Stimulated activated CD8-positive, alpha-beta memory T cell treated with anti-CD3 and anti-CD28 coated beads, Interleukin-12 subunit alpha, Interleukin-12 subunit beta, amount 100 ng/mL, for 1 hour (primary cell): ENCODE results near the gene PCDHGC5.

Experiments
- DNase-seq: peaks from one replicate; pipeline ENCODE4 v3.0.0-alpha.2; 2020; ENCODE audit warnings: low read depth

The PCDHGC5 gene

DNA sequence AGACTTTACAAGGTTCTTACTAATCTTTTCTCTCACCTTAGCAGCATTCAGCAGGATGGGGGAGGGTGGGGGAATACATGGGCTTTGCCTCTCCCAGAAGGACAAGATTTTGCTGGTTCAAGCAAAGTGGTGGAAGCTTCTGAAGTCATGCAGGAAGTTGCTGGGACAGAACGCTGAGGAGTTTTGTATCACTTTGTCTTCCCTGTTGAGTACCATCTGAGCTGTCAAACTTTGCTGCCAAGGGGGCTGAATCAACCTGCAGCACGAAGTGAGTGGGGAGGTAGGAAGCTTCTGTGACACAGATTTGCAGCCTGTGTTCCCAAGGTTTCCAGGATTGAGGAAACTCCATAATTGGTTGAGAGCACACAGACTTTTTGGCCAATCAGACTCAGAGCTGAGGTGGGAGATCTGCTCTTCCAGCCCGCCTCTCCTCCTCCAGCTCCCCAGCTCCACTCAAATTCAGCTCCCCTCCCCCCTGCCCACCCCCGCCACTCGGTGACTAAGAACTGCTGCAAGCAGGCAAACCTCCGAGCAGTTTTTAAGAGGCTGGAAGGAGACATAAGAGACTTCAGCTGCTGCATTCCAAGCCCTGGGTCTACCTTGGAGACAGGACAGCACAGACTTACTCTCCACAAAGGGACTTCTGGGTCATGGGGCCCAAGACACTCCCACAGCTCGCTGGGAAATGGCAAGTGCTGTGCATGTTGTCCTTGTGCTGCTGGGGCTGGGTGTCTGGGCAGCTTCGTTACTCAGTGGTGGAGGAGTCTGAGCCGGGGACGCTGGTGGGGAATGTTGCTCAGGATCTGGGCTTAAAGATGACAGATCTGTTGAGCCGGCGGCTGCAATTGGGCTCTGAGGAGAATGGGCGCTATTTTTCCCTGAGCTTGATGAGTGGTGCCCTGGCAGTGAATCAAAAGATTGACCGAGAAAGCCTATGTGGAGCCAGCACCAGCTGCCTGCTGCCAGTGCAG is at the start of gene PCDHGC5:
Gene PCDHGC5, plus strand, starts transcription at position 491 of the 971 bp plus-strand sequence. Its CDS starts 160 bp downstream, at position 651.
- no peak for DNase-seq

DNA sequence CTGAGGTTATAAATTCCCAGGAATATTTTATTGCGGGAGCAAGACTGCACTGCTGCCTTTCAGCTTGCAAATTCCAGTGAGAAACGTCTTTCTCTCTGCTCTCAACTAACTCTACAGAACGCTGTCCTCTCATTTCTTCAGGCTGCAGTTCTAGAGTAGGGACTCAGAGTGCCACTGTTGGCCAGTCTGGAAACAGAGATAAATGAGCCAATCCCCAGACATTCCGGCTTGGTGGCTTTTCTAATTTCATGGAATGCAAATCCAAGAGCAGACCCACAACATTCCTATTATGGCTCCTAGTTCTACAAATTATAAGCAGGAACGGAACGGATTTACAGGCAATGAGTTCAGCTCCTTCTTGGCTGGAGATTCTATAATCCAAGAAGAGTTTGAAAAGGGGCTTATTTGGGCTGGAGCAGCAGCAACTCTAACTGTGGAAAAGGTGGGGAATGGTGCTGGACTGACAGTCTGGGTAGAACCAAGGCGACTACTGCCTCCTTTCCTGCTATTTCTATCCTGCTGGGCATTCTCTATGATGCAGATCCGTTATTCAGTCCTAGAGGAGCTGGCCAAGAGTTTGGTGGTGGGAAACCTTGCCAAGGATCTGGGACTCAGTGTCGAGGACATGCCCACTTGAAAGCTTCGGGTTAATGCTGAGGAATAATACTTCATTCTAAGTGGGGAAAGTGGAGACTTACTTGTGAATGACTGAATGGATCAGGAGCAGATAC is 49.3 kb upstream of the PCDHGC5 start:
- no peak for DNase-seq

DNA sequence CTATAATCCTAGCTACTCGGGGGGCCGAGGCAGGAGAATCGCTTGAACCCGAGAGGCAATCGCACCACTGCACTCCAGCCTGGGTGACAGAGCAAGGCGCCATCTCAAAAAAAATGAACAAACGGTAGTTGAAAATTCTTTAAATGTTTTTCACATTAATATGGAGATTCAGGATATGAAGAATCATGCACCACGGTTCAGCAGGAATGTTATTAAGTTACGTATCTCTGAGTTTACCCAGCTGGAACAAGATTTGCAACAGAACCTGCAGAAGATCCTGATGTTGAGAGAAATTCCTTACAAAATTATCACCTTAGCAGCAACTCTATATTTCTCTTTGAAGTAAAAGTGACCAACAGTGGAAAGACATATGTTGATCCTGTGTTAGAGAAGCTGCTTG is 48.5 kb upstream of the PCDHGC5 start:
- DNase-seq = no peak

DNA sequence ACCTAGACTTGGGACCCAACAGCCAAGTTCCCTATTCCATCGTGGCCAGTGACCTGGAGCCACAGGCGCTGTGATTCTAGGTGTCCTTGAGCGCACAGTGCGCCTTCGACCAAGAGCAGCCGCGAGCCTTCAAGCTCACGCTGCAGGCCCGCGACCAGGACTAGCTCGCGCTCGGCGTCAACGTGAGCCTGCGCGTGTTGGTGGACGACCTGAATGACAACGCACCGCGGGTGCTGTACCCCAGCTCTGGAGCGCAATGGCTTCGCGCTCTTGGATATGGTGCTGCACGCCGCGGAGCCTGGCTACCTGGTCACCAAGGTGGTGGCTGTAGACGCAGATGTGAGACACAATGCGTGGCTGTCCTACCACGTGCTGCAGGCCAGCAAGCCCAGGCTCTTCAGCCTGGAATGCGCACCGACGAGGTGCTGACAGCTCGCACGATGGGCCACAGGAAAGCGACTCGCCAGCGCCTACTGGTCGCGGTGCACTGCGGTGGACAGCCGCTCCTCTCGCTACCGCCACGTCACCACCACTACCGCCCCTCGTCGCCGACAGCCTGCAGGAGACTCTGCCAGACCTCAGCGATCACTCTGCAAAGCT is 47.2 kb upstream of the PCDHGC5 start:
- no peak for DNase-seq

DNA sequence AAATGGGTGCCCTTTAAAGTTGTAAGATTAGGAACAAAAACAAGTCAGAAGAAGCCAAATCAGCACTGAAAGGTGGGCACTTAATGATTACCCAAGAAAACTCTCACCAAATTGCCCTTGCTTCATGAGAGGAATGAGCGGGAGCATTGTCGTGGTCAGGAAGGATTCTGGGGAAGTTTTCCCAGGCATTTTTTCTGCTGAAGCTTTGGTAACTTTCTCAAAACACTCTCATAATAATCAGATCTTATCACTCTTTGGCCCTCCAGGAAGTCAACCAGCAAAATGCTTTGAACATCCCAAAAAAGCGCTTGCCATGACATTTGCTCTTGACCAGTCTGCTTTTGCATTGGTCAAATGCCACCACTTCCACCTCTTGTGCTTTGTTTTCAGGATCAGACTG is 23.5 kb upstream of the PCDHGC5 start:
- no peak for DNase-seq

DNA sequence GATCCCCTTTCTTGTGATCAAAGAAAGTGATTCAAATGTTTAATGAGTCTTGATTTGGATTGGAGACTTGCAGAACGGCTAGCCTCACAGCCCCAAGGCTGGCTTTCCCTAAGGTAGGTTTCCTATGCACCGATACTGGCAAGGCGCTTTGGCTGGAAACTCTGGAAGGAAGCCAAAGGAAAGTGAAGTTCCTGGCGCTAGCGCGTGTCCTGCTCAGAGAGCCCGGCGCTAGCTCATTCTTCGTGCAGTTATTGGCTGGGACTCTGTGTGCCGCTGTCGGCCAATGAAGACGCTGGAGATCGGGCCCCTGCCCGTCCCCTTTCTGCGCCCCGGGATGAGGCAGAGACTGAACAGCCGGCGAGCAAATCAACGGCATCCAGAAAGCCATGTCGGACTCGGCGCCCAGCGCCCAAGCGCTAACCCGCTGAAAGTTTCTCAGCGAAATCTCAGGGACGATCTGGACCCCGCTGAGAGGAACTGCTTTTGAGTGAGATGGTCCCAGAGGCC is 13.2 kb upstream of the PCDHGC5 start, which contains the start of gene PCDHGC3:
Gene PCDHGC3, plus strand, starts transcription at position 342 of the 507 bp plus-strand sequence. Its CDS starts 151 bp downstream, at position 493.
- DNase-seq = no peak

DNA sequence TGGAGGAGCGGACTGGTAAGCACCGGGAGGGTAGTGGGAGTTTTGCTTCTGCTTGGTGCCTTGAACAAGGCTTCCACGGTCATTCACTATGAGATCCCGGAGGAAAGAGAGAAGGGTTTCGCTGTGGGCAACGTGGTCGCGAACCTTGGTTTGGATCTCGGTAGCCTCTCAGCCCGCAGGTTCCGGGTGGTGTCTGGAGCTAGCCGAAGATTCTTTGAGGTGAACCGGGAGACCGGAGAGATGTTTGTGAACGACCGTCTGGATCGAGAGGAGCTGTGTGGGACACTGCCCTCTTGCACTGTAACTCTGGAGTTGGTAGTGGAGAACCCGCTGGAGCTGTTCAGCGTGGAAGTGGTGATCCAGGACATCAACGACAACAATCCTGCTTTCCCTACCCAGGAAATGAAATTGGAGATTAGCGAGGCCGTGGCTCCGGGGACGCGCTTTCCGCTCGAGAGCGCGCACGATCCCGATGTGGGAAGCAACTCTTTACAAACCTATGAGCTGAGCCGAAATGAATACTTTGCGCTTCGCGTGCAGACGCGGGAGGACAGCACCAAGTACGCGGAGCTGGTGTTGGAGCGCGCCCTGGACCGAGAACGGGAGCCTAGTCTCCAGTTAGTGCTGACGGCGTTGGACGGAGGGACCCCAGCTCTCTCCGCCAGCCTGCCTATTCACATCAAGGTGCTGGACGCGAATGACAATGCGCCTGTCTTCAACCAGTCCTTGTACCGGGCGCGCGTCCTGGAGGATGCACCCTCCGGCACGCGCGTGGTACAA is 12.6 kb upstream of the PCDHGC5 start:
- DNase-seq = no peak

DNA sequence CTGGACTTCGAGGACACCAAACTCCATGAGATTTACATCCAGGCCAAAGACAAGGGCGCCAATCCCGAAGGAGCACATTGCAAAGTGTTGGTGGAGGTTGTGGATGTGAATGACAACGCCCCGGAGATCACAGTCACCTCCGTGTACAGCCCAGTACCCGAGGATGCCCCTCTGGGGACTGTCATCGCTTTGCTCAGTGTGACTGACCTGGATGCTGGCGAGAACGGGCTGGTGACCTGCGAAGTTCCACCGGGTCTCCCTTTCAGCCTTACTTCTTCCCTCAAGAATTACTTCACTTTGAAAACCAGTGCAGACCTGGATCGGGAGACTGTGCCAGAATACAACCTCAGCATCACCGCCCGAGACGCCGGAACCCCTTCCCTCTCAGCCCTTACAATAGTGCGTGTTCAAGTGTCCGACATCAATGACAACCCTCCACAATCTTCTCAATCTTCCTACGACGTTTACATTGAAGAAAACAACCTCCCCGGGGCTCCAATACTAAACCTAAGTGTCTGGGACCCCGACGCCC is 11.8 kb upstream of the PCDHGC5 start:
- DNase-seq = no peak

DNA sequence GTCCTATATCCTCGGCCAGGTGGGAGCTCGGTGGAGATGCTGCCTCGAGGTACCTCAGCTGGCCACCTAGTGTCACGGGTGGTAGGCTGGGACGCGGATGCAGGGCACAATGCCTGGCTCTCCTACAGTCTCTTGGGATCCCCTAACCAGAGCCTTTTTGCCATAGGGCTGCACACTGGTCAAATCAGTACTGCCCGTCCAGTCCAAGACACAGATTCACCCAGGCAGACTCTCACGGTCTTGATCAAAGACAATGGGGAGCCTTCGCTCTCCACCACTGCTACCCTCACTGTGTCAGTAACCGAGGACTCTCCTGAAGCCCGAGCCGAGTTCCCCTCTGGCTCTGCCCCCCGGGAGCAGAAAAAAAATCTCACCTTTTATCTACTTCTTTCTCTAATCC is 11.1 kb upstream of the PCDHGC5 start:
- DNase-seq = no peak

DNA sequence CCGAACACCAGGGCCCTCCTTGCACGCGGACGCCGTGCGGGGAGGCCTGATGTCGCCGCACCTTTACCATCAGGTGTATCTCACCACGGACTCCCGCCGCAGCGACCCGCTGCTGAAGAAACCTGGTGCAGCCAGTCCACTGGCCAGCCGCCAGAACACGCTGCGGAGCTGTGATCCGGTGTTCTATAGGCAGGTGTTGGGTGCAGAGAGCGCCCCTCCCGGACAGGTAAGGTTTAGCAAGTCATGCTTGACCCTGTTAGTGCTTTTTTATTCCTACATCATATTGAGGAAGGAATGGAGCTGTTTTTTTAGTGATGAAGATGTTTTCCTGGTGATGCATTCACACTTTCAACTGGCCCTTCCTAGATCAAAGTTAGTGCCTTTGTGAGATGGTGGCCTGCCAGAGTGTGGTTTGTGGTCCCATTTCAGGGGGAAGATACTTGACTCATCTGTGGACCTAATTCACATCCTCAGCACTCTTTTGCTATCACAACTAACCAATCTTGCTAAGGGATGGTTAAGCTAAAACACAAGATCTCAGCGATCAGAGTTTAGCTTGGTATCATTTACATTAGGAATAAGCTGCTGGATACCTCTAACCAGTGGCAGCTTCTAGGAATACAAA is 10.4 kb upstream of the PCDHGC5 start:
- no peak for DNase-seq

DNA sequence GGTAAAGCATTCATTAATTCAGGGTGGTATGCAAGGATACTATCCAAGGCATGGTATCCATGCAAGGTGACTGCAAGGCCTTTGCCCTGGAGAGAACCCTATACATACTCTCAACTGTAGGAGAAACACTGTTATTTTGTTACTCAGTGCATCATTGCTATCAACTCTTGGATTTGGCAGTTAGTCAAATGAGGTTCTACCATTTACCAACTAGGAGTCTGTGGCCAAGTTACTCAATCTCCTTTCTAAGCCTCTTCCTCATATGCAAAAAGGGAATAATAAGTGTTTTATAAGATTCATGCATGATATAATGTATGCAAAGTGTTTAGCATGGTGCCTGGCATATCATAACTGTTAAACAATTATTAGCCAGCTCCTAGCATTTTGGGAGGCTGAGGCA is 9.1 kb upstream of the PCDHGC5 start:
- DNase-seq = no peak

DNA sequence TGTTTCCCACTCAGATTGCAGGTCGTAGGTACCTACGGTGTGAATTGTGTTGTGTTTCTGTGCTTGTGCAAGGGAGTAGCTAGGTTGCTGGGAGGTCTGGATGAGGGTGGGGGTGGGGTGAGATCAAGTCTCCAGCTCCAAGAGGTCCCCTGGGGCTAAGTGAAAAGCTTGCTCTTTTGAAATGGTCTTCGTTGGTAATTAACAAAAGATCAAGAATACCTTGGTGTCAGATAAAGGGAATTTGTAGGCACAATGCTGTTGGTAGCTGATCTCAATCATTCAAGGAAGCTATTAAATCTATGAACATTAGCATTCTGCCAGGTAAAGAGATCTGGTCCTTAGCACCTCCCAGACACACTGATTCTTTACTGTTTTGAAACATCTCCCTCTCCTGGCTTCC is 5.0 kb upstream of the PCDHGC5 start:
- DNase-seq = no peak

DNA sequence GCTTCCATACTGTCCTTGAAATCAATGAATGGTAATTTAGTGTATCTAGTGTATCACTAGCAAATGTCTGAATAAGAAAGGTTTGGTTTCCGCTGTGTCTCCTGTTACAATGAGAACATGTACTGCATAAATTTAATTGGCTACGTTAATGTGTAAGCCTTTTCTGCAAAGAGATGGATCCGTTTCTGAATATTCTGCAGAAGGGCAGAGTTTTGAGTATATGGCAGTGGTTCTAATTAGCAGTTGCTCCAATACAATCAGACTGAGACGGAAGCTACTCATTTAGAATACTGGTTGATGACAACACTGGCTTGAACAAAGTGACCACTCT is 4.6 kb upstream of the PCDHGC5 start:
- no peak for DNase-seq

DNA sequence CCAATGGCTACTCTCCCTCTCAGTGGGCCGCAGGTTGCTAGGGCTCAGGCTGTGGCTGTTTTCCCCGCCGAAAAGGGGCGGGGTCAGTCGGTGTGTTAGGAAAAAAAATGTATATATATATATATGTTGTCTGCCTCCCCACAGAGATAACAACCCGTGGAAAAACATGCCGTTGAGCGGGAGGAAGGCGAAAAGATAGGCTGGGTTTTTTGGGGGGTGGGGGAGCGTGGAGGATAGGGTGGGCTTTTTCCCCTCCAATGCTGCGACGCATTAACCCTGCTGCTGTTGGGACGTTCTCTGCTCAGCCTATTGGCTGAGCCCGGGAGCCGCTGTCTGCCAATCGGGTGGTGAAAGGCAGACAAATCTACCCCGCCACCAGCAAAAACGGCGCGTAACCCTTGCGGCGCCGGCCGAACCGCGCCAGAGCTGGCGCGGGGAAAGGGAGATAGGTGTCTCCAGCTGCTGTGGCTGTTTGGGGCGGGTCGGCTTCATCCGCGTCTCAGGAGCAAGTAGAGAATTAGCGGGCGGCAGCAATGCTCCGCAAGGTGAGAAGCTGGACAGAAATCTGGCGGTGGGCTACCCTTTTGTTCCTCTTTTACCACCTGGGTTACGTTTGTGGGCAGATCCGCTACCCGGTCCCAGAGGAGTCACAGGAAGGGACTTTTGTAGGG is 4.1 kb upstream of the PCDHGC5 start, which contains the start of gene PCDHGC4:
Gene PCDHGC4, plus strand, starts transcription at position 390 of the 671 bp plus-strand sequence. Its CDS starts 144 bp downstream, at position 534.
- DNase-seq = no peak

DNA sequence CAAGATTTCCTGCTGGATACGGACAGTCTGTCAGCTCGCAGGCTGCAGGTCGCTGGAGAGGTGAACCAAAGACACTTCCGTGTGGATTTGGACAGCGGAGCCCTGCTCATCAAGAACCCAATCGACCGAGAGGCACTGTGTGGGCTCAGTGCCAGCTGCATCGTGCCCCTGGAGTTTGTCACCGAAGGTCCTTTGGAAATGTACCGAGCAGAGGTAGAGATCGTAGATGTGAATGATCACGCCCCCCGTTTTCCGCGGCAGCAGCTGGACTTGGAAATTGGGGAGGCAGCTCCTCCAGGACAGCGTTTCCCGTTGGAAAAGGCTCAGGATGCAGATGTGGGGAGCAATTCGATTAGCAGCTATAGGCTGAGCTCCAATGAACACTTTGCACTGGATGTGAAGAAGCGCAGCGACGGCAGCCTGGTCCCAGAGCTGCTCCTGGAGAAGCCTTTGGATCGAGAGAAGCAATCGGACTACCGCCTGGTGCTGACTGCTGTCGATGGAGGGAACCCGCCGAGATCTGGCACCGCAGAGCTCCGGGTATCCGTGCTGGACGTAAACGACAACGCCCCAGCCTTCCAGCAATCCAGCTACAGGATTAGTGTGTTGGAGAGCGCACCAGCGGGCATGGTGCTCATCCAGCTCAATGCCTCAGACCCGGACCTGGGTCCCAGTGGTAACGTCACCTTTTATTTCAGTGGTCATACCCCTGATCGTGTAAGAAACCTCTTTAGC is 3.4 kb upstream of the PCDHGC5 start:
- no peak for DNase-seq

DNA sequence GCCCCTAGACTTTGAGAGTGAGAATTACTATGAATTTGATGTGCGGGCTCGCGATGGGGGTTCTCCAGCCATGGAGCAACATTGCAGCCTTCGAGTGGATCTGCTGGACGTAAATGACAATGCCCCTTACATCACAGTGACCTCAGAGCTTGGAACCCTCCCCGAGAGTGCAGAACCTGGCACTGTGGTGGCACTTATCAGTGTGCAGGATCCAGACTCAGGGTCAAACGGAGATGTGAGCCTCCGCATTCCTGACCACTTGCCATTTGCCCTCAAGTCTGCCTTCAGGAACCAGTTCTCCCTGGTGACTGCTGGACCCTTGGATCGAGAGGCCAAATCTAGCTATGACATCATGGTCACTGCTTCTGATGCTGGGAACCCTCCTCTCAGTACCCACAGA is 2.8 kb upstream of the PCDHGC5 start:
- no peak for DNase-seq

DNA sequence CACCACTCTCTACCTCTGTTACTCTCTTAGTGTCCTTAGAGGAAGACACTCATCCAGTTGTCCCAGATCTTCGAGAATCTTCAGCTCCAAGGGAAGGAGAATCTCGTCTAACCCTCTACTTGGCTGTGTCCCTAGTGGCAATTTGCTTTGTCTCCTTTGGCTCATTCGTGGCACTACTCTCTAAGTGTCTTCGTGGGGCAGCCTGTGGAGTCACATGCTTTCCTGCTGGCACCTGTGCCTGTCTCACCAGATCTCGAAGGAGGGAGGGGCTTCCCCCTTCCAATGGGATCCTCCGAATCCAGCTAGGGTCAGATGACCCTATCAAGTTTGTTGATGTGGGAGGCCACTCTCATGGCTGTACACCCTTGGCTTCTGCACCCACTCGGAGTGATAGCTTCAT is 1.8 kb upstream of the PCDHGC5 start:
- no peak for DNase-seq

DNA sequence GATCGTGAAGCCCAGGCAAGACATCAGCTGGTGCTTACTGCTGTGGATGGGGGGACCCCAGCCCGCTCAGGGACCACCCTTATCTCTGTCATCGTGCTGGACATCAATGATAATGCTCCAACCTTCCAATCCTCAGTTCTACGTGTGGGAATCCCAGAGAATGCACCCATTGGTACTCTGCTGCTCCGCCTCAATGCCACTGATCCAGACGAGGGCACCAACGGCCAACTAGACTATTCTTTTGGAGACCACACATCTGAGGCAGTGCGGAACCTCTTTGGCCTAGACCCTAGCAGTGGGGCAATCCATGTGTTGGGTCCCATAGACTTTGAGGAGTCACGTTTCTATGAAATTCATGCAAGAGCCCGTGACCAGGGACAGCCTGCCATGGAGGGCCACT is 960 bp downstream of the PCDHGC5 start:
- no peak for DNase-seq

DNA sequence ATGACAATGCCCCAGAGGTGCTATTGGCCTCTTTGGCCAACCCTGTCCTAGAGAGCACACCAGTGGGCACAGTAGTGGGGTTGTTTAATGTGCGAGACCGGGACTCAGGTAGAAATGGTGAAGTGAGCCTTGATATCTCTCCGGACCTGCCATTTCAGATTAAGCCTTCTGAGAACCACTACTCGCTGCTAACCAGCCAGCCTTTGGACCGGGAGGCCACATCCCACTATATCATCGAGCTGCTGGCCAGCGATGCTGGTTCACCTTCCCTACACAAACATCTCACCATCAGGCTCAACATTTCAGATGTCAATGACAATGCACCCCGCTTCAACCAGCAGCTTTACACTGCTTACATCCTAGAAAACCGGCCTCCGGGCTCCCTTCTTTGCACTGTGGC is 1.4 kb downstream of the PCDHGC5 start:
- no peak for DNase-seq

DNA sequence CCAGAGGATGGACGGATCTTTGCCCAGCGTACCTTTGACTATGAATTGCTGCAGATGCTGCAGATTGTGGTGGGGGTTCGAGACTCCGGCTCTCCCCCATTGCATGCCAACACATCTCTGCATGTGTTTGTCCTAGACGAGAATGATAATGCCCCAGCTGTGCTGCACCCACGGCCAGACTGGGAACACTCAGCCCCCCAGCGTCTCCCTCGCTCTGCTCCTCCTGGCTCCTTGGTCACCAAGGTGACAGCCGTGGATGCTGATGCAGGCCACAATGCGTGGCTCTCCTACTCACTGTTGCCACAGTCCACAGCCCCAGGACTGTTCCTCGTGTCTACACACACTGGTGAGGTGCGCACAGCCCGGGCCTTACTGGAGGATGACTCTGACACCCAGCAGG is 1.9 kb downstream of the PCDHGC5 start:
- no peak for DNase-seq
